Measurements from ENCODE around the gene CPTP. TPM values are rescaled to one million over a fixed set of nuclear protein-coding genes. Genes with fewer than 3 reads are reported as not detected.

CPTP gene
- total RNA-seq, 1 donor from 2014 or later = 10.8 TPM

- H3K27me3 ChIP-seq (ENCODE audit: control insufficient read depth, insufficient read depth, low read length) = no peaks in the 10 kb centered on the region
- no peak for TF ChIP-seq CTCF (IDR thresholded peaks at IDR 0.05; ENCODE audit: insufficient read depth, low read length, severe bottlenecking)
- DNase-seq (ENCODE audit: low read depth) = no peak
- peaks cover 5% of the 10 kb centered on the region for H3K36me3 ChIP-seq (ENCODE audit: control insufficient read depth, insufficient read depth, low read length)
- peak overlapping the region; percentile 93 for H3K4me3 ChIP-seq (ENCODE audit: low read depth, low read length)
- no peak for FAIRE-seq
These were observed 50.0 kb downstream of the CPTP start for GRCh38 chr1:1374589-1374928.

- Histone ChIP-seq H3K36me3 (ENCODE audit: control insufficient read depth, insufficient read depth, low read length) (peaks cover 5% of the 10 kb centered on the region), H3K4me3 (ENCODE audit: low read depth, low read length) (peak within 1 kb of the TSS; percentile 93), H3K27me3 (ENCODE audit: control insufficient read depth, insufficient read depth, low read length) (no peaks in the 10 kb centered on the region)
- DNase-seq (ENCODE audit: low read depth) (peak; percentile 99), FAIRE-seq (no peak)
- peak; percentile 51 for TF ChIP-seq CTCF (IDR thresholded peaks at IDR 0.05; ENCODE audit: insufficient read depth, low read length, severe bottlenecking)
These were observed 50.5 kb downstream of the CPTP start, which contains the start of gene AURKAIP1 for GRCh38 chr1:1374929-1375662. AURKAIP1 (minus strand) TSS chr1:1375207; CDS start chr1:1374756, 451 bp downstream.

DNA sequence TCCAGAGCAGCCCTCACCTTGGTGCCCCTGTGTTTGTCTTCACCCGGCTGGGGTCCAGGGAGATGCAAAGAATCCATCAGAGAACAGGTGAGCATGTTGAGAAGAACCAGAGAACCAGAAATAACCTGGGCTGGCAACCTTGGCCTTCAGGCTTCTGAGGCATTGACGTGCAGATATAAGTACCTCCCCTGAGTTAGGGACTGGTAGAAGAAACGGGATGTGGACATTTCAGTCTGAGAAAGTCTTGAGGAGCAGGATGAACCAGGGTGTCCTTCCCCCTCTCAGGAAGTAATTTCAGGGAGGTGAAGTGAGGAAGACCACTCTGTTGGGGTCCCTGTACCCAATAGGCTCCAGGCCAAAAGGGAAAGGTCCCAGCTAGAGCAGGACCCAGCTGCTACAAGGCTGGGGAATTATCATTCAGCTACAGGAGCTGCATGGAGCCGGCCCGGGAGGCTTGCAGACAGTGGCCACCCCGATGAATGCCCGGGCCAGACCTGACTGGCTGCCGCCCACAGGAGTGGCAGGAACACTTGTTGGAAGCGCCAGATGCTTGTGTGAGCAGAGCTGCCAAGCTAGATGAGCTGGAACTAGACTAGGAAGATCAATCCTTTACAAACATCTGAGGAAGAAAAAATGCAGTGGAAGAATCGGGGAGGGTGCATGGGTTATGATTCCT, 52.1 kb downstream of the CPTP start:
- DNase-seq (ENCODE audit: low read depth) = no peak
- no peak overlapping the region for H3K4me3 ChIP-seq (ENCODE audit: low read depth, low read length)
- peaks cover 4% of the 10 kb centered on the region for H3K36me3 ChIP-seq (ENCODE audit: control insufficient read depth, insufficient read depth, low read length)
- H3K27me3 ChIP-seq (ENCODE audit: control insufficient read depth, insufficient read depth, low read length) = no peaks in the 10 kb centered on the region
- TF ChIP-seq CTCF (IDR thresholded peaks at IDR 0.05; ENCODE audit: insufficient read depth, low read length, severe bottlenecking) = no peak
- FAIRE-seq = no peak

DNA sequence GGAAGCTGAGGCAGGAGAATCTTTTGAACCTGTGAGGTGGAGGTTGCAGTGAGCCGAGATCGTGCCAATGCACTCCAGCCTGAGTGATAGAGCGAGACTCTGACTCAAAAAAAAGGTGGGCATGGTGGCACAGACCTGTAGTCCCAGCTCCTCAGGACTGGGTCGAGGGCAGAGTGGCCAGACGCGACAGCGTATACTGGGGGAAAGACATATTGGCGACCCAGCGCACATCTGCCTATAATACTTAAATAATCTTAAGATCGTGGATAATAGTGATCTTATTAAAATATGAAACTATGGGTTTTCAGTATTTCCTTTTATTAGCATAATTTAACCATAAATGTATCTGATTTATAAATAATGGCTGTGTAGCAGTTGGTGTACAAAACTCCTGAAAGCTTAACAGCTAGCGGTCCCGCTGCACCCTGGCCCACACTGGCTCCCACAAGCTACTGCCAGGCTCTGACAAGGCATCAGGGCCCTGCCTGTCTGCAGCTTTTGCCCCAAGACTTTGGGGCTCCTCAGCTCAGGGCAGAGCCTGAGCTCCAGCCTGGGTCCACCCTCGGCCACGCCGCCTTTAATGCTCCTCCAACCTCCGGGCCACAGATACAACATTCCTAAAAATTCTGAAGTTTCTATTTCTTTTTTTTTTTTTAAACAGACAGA, 53.1 kb downstream of the CPTP start:
- TF ChIP-seq CTCF (IDR thresholded peaks at IDR 0.05; ENCODE audit: insufficient read depth, low read length, severe bottlenecking) = no peak
- no peak for FAIRE-seq

More for the DNA sequence above, 53.1 kb downstream of the CPTP start:
- Histone ChIP-seq H3K36me3 (ENCODE audit: control insufficient read depth, insufficient read depth, low read length) (peaks cover 5% of the 10 kb centered on the region), H3K27me3 (ENCODE audit: control insufficient read depth, insufficient read depth, low read length) (no peaks in the 10 kb centered on the region), H3K4me3 (ENCODE audit: low read depth, low read length) (no peak overlapping the region)
- DNase-seq (ENCODE audit: low read depth) = no peak

Other genes starting within 250 kb of the CPTP start
- 5.9 and 8.2 TPM in 2 replicates for gene C1orf159, start 208.7 kb upstream of the CPTP start, total RNA-seq
- gene TTLL10, start 150.9 kb upstream of the CPTP start, total RNA-seq = not detected in 2 replicates
- gene TNFRSF18, start 118.2 kb upstream of the CPTP start, total RNA-seq = 1.7 TPM in 1 of 2 replicates, not detected in the other
- 0.13 TPM in 1 of 2 replicates, not detected in the other for gene TNFRSF4, start 110.6 kb upstream of the CPTP start, total RNA-seq
- 68.2 and 81.3 TPM in 2 replicates for gene SDF4, start 92.8 kb upstream of the CPTP start, total RNA-seq
- gene B3GALT6, start 92.6 kb upstream of the CPTP start, total RNA-seq = 19.1 and 24.5 TPM in 2 replicates
- 1.3 and 2.7 TPM in 2 replicates for gene C1QTNF12, start 78.1 kb upstream of the CPTP start, total RNA-seq
- 41.3 and 41.5 TPM in 2 replicates for gene UBE2J2, start 50.9 kb upstream of the CPTP start, total RNA-seq
- 0.26 and 0.51 TPM in 2 replicates for gene SCNN1D, start 44.4 kb upstream of the CPTP start, total RNA-seq
- gene ACAP3, start 16.9 kb upstream of the CPTP start, total RNA-seq = 34.0 and 36.4 TPM in 2 replicates
- 15.6 and 20.8 TPM in 2 replicates for gene PUSL1, start 16.2 kb upstream of the CPTP start, total RNA-seq
- gene INTS11, start 142 bp upstream of the CPTP start, total RNA-seq = 64.9 and 66.3 TPM in 2 replicates
- 0.26 and 0.38 TPM in 2 replicates for gene TAS1R3, start 6.5 kb downstream of the CPTP start, total RNA-seq
- gene DVL1, start 24.6 kb downstream of the CPTP start, total RNA-seq = 208 and 233 TPM in 2 replicates
- gene MXRA8, start 33.8 kb downstream of the CPTP start, total RNA-seq = 0.51 and 5.0 TPM in 2 replicates
- gene AURKAIP1, start 50.4 kb downstream of the CPTP start, total RNA-seq = 93.5 and 128 TPM in 2 replicates
- 119 and 134 TPM in 2 replicates for gene CCNL2, start 74.5 kb downstream of the CPTP start, total RNA-seq
- 46.3 and 50.4 TPM in 2 replicates for gene MRPL20, start 82.5 kb downstream of the CPTP start, total RNA-seq
- gene ANKRD65, start 96.5 kb downstream of the CPTP start, total RNA-seq = 5.3 and 7.9 TPM in 2 replicates
- gene VWA1, start 110.9 kb downstream of the CPTP start, total RNA-seq = 5.0 and 7.9 TPM in 2 replicates
- 0.26 and 0.77 TPM in 2 replicates for gene ATAD3C, start 124.9 kb downstream of the CPTP start, total RNA-seq
- gene ATAD3B, start 147.0 kb downstream of the CPTP start, total RNA-seq = 19.2 and 24.7 TPM in 2 replicates
- 20.9 and 28.7 TPM in 2 replicates for gene ATAD3A, start 187.4 kb downstream of the CPTP start, total RNA-seq
- gene TMEM240, start 215.8 kb downstream of the CPTP start, total RNA-seq = 0.53 and 0.64 TPM in 2 replicates

Measured in bronchial epithelial cell (primary cell).